Stimulated activated CD4-positive, alpha-beta T cell treated with anti-CD3 and anti-CD28 coated beads, Interleukin-1b, Interleukin-23, amount 100 ng/mL, for 24 hours (primary cell): Measurements from ENCODE around the gene FASTKD2.

Experiments
- DNase-seq, 4 experiments: peaks; one replicate each; pipeline ENCODE4 v3.0.0-alpha.2; 2020; ENCODE audit warnings: low read depth in 4 of 4, low spot score in 1 of 4

FASTKD2 gene

DNA sequence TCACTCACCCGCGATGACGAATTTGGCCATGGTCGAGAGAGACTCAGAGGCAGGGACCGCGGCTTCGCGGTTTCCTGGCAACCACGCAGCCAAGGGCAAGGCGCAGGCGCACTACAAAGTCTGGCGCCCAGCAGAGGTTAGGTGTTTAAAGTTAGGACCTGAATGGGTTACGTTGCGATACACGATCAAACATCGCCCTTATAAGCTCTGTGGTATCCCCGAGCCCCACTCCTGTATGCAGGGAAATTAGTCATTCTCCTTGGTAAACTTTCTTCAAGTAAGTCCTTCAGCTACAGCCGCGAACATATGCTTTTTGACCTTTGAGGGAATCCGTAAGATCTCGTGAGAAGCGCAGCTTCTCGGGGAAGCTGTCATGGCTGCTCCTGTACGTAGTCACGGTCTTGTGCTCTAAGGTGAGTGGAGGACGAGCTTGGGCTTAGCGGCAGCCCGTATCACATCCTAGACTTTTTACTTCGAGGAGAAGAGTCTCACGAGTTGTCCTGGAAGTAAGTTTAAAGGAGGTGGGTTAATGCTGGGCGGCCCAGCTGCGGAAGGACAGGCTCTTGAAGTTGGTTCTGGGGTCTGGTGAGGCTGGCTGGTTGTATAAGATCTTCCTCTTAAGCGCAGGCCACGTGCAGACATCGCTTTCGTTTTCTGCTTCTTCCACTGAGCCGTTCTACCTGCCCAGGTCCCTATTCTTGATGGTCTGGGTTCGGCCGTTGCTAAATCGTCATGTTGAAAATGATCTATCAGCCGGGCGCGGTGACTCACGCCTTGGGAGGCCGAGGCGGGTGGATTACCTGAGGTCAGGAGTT, at the start of gene FASTKD2, which contains the start of gene MDH1B:
Gene FASTKD2, plus strand, starts transcription at position 365 of the 815 bp plus-strand sequence. CDS start 1,088 bp downstream, outside the sequence.
Gene MDH1B, minus strand, starts transcription at position 87 of the 815 bp plus-strand sequence. Its CDS starts 57 bp downstream, at position 30.
- peak; percentile 57 to 83 (median 71) for DNase-seq

DNA sequence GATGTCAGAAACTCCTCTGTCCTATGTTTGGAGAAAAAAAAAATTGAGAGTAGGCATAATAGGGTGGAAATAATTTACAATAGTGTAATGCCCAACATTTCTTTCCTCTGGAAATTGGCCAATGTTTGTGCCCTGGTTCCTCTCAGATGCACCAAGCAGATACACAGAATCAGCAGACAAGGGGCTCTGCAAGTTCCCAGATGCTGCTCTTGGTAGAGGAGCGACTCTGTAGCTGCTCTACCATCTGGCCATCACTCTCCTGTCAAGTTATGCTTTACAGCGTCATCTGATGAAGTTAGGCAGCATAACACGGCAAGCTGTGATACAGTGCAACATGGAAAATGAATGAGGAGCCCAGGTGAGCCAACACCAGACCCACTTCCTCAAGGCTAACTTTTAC, 48.8 kb upstream of the FASTKD2 start:
- DNase-seq, result no peak

DNA sequence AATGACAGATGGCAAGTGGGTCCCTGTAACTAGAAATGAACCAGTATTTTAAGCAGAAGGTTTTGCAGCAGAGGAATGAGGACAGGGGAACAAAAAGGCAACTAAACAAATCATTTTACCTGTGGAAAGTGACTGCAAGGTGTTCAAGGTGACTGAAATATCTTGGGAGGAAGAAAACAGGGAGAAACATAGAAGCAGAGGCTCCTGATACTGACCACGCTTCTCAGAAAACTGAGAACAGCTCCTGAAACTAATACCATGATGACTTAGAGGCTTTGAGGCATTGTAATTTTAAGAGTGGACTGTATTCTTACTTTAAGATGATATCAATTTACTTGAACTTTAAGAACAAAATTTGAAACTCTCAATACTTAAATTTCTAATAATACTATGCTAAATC, 47.1 kb upstream of the FASTKD2 start, which contains the start of gene DYTN:
Gene DYTN, minus strand, starts transcription at position 101 of the 400 bp plus-strand sequence. CDS start 117 bp downstream, outside the sequence.
- DNase-seq, result no peak

DNA sequence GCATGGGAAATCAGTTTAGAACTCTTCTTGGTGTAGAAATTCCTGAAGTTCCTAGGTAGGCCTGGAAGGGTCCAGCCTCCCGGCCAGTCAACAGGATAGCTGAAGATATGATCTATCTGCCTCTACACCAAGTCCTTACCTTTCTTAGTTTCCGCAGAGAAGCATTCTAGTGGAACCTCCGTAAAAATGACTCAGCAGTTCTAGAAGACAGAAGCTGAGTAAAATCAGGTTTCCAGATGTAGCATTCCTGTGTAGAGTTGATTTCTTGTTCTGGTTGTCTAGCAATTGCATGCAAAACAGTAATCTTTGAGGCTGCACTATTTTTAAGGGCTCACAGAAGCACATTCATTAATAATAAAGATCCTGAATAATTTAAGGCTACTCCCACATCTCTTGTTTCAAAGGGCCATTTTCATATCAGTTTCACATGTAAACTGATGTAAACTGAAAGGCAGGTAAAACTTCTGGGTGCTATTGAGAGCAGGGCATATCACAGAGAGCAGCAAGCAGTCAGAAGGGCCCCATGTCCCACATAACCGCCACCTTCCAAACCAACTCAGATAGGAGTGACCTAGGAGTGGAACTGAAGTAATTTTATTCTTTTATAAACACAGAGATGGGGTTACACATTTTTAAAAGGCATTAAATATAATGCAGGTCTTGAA, 44.0 kb upstream of the FASTKD2 start:
- no peak for DNase-seq

DNA sequence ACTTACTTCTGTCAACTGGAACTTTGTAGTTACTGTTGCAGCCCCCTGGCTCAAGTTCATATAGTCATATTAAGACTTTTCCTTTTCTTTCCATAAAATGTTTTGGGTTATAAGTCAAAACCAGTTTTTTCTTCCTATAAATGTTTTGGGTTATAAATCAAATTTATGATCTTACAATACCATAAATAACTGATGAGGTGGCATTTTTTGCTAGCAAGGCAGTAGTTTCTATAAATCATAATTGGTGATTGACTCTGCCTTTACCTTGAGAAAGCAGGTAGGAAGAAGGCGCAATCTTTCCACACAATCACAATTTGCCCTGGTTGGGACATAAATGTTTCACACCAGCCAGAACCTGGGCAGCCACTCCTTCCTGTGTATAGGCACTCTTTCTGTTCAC, 42.1 kb upstream of the FASTKD2 start:
- DNase-seq, result no peak

DNA sequence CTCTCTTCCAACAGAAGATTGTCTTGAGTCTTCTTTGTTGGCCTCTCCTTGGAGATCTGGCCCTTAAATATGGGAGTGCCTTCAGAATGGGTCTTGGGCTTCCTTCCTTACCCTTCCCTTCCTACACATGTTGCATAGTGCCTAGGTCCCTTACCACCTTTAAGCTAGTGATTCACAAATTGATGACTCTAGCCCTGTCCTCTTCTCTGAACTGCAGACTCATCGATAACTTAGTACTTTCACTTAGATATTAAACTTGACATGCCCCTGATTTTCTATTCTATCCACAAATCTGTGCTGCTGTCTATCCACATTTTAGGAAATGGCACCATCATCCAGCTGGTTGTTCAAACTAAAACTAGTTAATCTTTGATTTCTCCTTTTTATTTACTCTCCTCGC, 38.1 kb upstream of the FASTKD2 start:
- no peak for DNase-seq

DNA sequence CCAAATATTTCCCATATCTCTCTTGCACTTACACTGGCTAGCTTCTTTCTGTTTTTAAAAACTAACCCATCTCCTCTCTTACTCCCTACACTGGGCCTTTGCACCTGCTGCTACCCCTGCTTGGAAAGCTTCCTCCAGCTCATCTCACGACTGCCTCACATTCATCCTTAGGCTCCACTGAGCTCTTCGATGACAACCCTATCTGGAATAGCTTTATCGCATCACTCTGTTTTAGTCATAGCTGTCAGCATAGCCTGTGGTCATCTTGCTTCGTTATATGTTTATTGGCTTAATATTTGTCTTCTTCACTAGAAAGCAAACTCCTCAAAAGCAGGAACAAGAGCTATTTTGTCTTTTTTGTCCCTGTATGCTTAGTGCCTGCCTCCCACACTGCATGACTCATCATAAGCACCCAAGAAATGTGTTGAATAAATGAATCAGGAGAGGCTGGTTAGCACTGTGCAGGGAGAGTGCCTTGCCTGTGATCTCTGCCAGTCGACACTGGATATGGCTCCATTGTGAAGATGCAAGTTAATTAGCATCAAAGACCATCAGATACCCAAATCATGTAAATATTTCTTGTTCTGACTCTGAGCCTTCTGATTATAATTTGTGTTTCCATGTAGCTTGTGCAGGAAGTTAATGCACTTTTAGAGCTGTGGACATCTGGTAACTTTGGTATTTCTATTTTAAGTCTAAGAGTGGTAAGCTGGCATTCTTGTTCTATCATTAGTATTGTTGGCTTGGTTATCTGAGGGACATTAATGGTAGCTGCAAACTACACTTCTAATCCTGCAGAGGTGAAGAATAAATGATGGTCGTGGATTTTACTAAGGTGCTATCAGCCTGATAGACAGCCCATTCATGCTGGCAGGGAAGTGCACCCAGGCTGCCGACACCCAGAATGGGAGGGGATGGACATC, 36.9 kb upstream of the FASTKD2 start:
- no peak for DNase-seq

DNA sequence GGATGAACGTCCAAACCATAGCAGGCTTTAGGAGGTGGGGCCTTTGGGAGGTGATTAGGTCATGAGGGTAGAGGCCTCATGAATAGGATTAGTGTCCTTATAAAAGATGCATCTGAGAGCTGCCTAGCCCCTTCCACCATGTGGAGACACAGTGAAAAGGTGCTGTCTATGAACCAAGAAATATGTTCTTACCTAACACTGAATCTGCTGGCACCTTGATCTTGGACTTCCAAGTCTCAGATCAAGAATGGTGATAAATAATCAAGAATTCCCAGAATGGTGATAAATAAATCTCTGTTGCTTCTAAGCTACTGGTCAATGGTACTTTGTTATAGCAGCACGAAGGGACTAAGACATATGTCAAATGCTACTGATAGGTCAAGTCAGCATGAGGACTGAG, 32.1 kb upstream of the FASTKD2 start:
- no peak for DNase-seq

DNA sequence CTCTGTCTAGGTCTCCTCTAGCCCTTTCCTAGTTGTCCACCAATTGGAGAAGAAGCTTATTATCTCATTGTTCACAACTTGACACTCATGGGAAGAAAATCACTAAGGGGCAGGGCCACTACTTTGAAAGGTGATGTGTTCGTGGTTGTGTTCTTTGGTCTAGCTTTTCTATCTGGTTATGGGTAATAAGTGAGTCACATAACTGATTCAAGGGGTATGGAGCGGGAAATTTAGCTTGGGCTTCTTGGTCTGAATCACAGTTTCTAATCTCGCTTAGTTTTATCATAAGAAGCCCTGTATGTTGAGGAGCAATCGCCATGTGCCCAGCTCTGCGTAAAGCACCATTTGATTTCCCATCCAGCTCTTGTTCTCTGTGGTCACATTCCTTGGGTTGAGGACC, 28.5 kb upstream of the FASTKD2 start:
- no peak for DNase-seq

DNA sequence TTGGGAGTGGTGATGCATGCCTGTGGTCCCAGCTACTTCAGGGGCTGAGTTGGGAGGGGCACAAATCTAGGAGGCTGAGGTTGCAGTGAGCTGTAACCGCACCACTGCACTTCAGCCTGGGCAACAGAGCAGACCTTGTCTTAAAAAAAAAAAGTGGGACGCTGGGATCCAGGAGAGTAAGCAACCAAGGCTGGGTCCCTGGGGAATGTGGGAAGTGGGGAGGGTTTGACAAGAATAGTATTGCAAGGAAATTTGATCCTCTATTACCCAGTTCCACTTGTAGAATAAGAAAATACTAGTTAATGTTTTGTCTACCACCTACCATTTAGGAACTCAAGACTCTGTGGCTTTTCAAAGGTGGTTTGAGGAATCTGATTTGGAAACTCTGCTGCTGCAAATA, 26.1 kb upstream of the FASTKD2 start:
- DNase-seq, result no peak

DNA sequence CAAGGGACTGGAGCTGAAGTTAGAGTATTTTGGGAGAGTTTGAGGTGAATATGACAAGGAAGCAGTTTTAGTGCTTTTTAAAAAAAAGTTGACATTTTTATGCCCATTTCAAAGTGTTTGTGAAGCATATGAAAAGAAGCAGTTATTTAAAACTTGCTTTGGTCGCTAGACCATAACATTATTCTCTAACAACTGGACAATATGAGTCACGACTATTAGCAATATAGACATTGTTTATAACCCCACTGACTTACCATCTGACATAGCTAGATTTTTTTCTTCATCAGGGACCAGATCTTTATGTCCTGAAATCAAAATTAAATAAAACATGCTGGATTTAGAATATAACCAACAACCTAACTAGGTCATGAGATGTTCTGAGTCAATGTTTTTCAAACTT, 24.6 kb upstream of the FASTKD2 start:
- no peak for DNase-seq

DNA sequence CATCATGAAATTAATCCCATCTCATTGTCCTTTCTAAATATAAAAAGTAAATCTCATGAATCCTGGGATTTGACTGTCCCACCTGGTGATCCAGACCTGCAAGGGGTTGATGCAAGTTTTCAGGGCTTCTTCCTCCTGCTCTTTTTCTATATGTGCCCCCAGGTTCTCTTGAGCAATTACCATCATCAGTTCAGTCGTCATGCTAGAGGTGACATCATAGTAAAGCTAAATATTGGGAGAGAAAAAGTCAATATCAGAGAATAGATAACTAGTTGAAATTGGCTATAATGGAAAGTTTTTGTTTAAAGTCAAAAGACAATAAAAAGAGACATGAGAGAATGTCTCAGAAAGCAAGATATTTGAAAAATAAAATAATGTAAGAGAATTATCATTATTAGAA, 8.6 kb upstream of the FASTKD2 start:
- no peak for DNase-seq

DNA sequence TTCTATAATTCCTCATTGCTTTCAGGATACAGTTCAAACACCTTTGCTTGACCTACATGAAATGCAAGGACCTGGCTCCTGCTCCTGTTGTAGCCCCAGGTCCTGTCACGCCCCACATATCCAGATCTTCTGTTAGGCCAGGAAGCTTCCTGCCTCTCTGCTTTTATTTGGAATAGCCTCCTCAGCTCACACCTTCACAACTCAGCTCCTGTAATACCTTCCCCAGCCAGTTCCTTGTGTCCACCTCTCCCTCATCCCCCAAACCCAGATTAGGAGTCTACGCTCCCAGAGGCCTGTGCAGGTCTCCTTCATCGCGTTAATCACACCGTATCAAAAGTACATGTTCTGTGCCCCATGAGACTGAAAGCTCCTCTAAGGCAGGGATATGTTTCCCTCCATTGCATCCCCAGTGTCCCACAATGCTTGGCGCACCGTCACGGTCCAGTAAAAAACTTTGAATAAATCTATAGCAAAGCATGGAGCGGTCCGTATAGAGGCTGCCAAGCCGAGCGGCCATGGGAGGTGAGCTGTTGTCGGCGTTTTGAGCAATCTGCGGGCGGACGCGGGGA, 649 bp upstream of the FASTKD2 start:
- no peak for DNase-seq

DNA sequence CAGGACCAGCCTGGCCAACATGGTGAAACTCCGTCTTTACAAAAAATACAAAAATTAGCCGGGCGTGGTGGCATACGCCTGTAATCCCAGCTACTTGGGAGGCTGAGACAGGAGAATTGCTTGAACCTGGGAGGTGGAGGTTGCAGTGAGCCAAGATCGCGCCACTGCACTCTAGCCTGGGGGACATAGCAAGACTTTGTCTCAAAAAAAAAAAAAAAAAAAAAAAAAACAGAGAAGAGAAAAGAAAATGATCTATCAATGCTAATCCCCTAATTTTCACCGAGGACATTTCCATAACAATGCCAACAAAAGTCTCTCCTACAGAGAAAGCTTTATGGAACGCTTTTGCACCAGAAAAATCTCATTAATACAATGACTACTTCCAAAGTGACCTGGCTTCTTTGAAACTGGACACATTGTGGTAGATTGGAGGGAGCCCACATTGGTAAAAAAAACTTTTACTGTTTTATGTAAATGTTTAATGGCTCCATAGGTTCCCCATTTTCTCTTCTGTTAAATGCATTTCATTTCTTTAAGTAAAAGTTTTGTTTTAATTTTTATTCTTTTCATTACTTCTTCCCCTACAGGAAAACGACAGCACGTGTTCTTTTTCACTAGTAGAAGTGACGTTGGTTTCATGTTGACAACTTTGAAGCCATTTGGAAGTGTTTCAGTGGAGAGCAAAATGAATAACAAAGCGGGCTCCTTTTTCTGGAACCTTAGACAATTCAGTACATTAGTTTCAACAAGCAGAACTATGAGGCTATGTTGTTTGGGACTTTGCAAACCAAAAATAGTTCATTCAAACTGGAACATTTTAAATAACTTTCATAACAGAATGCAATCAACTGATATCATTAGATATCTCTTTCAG, 888 bp downstream of the FASTKD2 start:
- no peak for DNase-seq

DNA sequence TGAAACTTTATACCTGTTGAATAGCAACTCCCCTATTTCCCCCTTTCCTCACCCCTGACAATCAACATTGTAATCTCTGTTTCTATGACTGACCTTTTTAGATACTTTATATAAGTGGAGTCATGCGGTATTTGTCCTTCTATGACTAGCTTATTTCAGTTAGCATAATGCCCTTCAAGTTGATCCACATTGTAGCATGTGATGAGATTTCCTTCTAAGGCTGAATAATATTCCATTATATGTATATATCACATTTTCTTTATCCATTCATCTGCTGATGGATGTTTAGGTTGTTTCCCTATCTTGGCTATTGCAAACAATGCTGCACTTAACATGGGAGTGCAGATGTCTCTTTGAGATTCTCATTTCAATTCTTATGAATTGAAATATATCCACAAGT, 9.5 kb downstream of the FASTKD2 start:
- no peak for DNase-seq

DNA sequence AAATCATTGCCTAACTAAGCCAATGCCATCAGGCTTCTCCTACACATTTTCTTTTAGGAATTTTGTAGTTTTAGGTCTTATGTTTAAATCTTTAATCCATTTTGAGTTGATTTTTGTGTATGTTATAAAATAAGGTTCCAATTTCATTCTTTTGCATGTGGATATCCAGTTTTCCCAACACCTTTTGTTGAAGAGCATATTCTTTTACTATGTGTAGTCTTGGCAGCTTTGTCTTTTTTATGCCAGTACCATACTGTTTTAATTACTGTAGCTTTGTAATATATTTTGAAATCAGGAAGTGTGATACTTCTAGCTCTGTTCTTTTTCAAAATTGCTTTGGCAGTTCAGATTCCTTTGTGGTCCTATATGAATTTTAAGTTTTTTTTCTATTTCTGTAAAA, 11.0 kb downstream of the FASTKD2 start:
- DNase-seq, result no peak

DNA sequence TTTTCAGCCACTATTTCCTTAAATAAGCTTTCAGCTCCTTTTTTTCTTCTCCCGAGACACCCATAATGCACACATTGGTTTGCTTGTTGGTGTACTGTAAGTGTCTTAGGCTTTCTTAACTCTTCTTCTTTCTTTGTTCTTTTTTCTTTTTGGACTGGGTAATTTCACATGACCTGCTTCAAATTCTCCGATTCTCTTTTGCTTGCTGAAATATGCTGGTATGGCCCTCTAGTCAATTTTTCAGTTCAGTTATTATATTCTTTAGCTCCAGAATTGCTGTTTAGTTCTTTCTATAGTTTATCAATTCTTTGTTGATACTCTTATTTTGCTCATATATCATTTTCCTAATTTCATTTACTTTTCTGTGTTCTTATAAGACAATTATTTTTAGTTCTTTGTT, 15.3 kb downstream of the FASTKD2 start:
- no peak for DNase-seq

DNA sequence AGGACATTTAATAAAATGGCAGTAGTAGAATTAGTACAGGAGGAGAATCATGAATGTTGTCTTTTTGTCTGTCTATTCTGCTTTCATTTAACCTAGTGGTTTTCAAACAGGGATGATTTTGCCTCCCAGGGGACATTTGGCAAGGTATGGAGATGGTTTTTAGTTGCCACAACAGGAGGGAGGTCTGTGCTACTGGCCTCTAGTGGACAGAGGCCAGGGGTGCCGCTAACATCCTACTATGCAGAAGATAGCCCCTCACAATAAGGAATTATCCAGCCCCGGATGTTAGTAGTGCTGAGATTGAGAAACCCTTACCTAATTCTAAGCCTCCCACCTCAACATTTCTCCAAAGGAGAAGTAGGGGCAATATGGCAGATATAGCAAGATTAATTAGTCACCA, 18.3 kb downstream of the FASTKD2 start:
- DNase-seq, result no peak

DNA sequence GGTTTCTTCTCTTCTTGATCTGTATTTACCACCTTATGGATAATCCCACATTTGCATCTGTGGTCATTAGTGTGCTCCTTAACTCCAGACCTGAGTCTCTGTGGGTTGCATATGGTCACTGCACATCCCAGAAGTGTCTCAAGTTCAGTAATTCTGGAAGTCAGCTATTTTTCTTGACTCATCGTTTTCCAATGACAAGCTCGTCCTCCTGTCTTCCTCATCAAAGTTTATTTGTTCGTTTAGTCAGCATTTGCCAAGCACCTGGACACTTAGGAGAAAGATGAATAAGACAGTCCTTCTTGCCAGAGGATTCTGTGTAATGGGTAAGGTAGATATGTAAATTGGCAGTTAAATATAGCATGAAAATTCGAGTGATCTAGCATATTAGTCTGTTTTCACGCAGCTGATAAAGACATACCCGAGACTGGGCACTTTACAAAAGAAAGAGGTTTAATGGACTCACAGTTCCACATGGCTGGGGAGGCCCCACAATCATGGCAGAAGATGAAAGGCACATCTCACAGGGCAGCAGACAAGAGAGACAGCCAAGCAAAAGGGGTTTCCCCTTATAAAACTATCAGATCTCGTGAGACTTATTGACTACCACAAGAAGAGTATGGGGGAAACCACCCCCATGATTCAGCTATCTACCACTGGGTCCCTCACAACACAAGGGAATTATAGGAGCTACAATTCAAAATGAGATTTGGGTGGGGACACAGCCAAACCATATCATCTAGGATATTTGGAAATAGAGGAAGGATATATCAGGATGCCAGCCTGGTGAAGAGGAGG, 19.4 kb downstream of the FASTKD2 start:
- DNase-seq, result no peak
